ENCODE data around the gene RMND1. TPM values are rescaled to one million over a fixed set of nuclear protein-coding genes. Genes with fewer than 3 reads are reported as not detected.
A peak's percentile ranks its signal among the peaks of the same experiment; 100 is the strongest.

Gene RMND1
- total RNA-seq, 1 experiment from 2014 or later, result 23.3 TPM

DNA sequence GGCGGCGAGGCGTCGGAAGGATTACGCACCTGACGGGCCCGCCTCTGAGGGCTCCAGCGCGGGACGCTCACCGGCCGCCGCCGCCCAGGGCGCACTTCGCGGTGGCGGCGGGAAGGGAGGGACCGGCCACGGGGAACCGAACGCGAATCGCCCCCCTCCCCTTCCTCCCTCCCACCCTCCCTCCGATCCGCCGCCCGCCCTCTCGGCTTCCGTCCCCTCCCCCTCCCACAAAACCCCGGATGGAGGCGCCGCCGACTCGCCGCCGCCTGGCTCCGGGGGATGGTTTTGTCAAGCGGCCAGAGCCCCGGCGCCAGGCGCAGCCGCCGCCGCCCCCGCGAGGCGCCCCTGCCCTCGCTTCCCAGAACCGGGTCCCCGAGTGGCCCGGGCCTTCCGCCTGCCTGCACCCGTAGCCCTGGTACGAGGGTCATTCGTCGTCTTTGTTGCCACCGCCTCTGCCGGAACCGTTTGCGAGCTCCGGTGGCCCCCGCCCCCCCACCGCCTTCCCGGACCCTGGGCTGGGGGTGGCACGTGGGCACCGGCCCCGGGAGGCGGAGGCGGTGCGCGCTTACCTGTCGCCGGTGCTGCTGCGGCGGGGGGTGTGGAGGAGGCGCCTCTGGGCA is 61.0 kb downstream of the RMND1 start (continued):
- TF ChIP-seq GRHL2 (CRISPR knock-in tag; IDR thresholded peaks at IDR 0.05; ENCODE audit: insufficient replicate concordance, severe bottlenecking), result no peak
- TF ChIP-seq EMX1 (CRISPR knock-in tag; IDR thresholded peaks at IDR 0.05), result no peak
- TF ChIP-seq, protein P1, sequence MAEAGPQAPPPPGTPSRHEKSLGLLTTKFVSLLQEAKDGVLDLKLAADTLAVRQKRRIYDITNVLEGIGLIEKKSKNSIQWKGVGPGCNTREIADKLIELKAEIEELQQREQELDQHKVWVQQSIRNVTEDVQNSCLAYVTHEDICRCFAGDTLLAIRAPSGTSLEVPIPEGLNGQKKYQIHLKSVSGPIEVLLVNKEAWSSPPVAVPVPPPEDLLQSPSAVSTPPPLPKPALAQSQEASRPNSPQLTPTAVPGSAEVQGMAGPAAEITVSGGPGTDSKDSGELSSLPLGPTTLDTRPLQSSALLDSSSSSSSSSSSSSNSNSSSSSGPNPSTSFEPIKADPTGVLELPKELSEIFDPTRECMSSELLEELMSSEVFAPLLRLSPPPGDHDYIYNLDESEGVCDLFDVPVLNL (CRISPR knock-in tag; IDR thresholded peaks at IDR 0.05; ENCODE audit: borderline replicate concordance, low read depth), result no peak
- TF ChIP-seq MYBL2 (CRISPR knock-in tag; IDR thresholded peaks at IDR 0.05), result no peak
- TF ChIP-seq ZNF671 (CRISPR knock-in tag; IDR thresholded peaks at IDR 0.05), result no peak
- TF ChIP-seq AFF4 (CRISPR knock-in tag; IDR thresholded peaks at IDR 0.05; ENCODE audit: borderline replicate concordance), result 0 out of 2 replicates have a peak, but pooled peaks have one; percentile 16
- TF ChIP-seq, protein P2, sequence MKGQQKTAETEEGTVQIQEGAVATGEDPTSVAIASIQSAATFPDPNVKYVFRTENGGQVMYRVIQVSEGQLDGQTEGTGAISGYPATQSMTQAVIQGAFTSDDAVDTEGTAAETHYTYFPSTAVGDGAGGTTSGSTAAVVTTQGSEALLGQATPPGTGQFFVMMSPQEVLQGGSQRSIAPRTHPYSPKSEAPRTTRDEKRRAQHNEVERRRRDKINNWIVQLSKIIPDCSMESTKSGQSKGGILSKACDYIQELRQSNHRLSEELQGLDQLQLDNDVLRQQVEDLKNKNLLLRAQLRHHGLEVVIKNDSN (CRISPR knock-in tag; IDR thresholded peaks at IDR 0.05), result peak; percentile 40; the same call in 1 of the 2 replicates
- TF ChIP-seq, protein P3, sequence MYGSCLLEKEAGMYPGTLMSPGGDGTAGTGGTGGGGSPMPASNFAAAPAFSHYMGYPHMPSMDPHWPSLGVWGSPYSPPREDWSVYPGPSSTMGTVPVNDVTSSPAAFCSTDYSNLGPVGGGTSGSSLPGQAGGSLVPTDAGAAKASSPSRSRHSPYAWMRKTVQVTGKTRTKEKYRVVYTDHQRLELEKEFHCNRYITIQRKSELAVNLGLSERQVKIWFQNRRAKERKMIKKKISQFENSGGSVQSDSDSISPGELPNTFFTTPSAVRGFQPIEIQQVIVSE (CRISPR knock-in tag; IDR thresholded peaks at IDR 0.05; ENCODE audit: borderline replicate concordance), result no peak
- no peak; the same call in 1 of the 2 replicates for TF ChIP-seq IRF1 (CRISPR knock-in tag; IDR thresholded peaks at IDR 0.05)

GRCh38 chr6:151390276-151390850 is 61.6 kb downstream of the RMND1 start:
- POLR2A ChIA-PET, result interaction anchor here (1.0 to 1.7 kb wide), 5 partner anchors 16 to 164 kb away, joined by 3 to 4 read pairs (median 3); partner anchors contain the start of gene RMND1
- DNase-seq (ENCODE audit: low spot score), result peak; percentile 96
- 0 out of 2 replicates have a peak, but pooled peaks have one; percentile 35 for TF ChIP-seq GABPB1 (CRISPR knock-in tag; IDR thresholded peaks at IDR 0.05)
- no peak for TF ChIP-seq CTCF (IDR thresholded peaks at IDR 0.05)
- 0 out of 2 replicates have a peak, but pooled peaks have one; percentile 26 for TF ChIP-seq SP1 (CRISPR knock-in tag; conservative IDR thresholded peaks at IDR 0.05)
- TF ChIP-seq, protein P4, sequence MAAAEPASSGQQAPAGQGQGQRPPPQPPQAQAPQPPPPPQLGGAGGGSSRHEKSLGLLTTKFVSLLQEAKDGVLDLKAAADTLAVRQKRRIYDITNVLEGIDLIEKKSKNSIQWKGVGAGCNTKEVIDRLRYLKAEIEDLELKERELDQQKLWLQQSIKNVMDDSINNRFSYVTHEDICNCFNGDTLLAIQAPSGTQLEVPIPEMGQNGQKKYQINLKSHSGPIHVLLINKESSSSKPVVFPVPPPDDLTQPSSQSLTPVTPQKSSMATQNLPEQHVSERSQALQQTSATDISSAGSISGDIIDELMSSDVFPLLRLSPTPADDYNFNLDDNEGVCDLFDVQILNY (CRISPR knock-in tag; IDR thresholded peaks at IDR 0.05), result 0 out of 2 replicates have a peak, but pooled peaks have one; percentile 26
- TF ChIP-seq TEAD1 (CRISPR knock-in tag; IDR thresholded peaks at IDR 0.05), result no peak
- TF ChIP-seq FOXP4 (CRISPR knock-in tag; IDR thresholded peaks at IDR 0.05), result peak; percentile 51; the same call in 1 of the 2 replicates
- TF ChIP-seq MYBL2 (CRISPR knock-in tag; IDR thresholded peaks at IDR 0.05), result 0 out of 2 replicates have a peak, but pooled peaks have one; percentile 61
- 0 out of 2 replicates have a peak, but pooled peaks have one; percentile 6 for TF ChIP-seq SMAD4 (CRISPR knock-in tag; IDR thresholded peaks at IDR 0.05)
- TF ChIP-seq HMGXB4 (CRISPR knock-in tag; IDR thresholded peaks at IDR 0.05), result 0 out of 2 replicates have a peak, but pooled peaks have one; percentile 22
- TF ChIP-seq, protein P5, sequence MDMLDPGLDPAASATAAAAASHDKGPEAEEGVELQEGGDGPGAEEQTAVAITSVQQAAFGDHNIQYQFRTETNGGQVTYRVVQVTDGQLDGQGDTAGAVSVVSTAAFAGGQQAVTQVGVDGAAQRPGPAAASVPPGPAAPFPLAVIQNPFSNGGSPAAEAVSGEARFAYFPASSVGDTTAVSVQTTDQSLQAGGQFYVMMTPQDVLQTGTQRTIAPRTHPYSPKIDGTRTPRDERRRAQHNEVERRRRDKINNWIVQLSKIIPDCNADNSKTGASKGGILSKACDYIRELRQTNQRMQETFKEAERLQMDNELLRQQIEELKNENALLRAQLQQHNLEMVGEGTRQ (CRISPR knock-in tag; IDR thresholded peaks at IDR 0.05), result peak; percentile 19; the same call in 1 of the 2 replicates
- Mint-ChIP-seq H3K4me3 (peak overlapping the region; percentile 57), H3K4me1 (peaks cover 56% of the 10 kb centered on the region), H3K27ac (no peak overlapping the region), H3K36me3 (peaks cover 16% of the 10 kb centered on the region), H3K27me3 (ENCODE audit: low read depth) (no peaks in the 10 kb centered on the region), H3K9me3 (no peaks in the 10 kb centered on the region)
- CTCF ChIA-PET, result interaction anchor here (0.6 to 1.8 kb wide), 2 partner anchors 9 to 16 kb away, joined by 4 to 8 read pairs; no protein-coding TSS in a partner anchor
- peak; percentile 89 for ATAC-seq

Measured in WTC11 (cell line).